OCI-LY3 (cell line): ENCODE data around the gene PRPF31.

Experiments used
- EZH2phosphoT487 ChIP-seq: fragments of 200-600 bp; shearing (Covaris generic); IDR thresholded peaks from 2 replicates; pipeline ENCODE4 v1.6.1; 2018; ENCODE audit warnings: antibody characterized with exemption, mixed run types, low read depth
- TF ChIP-seq, protein P1 (sequence below): fragments of 200-600, 300-600 bp; sonication (generic); IDR thresholded peaks from 2 replicates; pipeline ENCODE4 v1.5.1; 2014; ENCODE audit warnings: antibody characterized with exemption, low read length, low read depth

DNA sequence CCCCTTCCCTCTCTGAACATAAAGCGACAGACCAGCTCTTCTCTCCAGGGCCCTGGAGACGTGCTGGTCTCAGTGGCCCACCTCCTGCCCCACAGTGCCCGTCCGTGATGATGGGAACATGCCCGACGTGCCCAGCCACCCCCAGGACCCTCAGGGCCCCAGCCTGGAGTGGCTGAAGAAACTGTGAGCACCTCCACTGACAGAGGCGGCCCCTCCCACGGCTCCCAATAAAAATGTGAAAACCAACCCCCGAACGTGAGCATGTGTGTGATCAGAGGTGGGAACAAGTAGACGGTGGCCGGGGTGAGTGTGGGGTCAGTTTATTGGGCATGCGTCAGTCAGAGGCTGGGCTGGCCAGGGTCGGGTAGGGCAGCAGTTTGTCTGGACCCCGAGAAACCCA is 8.8 kb upstream of the PRPF31 start:
- no peak for TF ChIP-seq EZH2phosphoT487
- TF ChIP-seq, protein P1, sequence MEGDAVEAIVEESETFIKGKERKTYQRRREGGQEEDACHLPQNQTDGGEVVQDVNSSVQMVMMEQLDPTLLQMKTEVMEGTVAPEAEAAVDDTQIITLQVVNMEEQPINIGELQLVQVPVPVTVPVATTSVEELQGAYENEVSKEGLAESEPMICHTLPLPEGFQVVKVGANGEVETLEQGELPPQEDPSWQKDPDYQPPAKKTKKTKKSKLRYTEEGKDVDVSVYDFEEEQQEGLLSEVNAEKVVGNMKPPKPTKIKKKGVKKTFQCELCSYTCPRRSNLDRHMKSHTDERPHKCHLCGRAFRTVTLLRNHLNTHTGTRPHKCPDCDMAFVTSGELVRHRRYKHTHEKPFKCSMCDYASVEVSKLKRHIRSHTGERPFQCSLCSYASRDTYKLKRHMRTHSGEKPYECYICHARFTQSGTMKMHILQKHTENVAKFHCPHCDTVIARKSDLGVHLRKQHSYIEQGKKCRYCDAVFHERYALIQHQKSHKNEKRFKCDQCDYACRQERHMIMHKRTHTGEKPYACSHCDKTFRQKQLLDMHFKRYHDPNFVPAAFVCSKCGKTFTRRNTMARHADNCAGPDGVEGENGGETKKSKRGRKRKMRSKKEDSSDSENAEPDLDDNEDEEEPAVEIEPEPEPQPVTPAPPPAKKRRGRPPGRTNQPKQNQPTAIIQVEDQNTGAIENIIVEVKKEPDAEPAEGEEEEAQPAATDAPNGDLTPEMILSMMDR, result no peak
